ENCODE data around the gene SH3BP4.
"Not testable (repeated sequence)": the region's sequence is repeated elsewhere in the genome, so short reads cannot be mapped to it uniquely, and the experiment has no call there.

- not testable (repeated sequence) for TF ChIP-seq CTCF (IDR thresholded peaks at IDR 0.05; ENCODE audit: low read depth, low read length, missing input control); YY1 (IDR thresholded peaks at IDR 0.05); SP1 (IDR thresholded peaks at IDR 0.05); RAD21 (IDR thresholded peaks at IDR 0.05); EGR1 (IDR thresholded peaks at IDR 0.05; ENCODE audit: low read depth in 2 of 2); JUND (IDR thresholded peaks at IDR 0.05)
- TF ChIP-seq, protein P1, sequence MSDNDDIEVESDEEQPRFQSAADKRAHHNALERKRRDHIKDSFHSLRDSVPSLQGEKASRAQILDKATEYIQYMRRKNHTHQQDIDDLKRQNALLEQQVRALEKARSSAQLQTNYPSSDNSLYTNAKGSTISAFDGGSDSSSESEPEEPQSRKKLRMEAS (IDR thresholded peaks at IDR 0.05): not testable (repeated sequence)
- TF ChIP-seq, protein P2, sequence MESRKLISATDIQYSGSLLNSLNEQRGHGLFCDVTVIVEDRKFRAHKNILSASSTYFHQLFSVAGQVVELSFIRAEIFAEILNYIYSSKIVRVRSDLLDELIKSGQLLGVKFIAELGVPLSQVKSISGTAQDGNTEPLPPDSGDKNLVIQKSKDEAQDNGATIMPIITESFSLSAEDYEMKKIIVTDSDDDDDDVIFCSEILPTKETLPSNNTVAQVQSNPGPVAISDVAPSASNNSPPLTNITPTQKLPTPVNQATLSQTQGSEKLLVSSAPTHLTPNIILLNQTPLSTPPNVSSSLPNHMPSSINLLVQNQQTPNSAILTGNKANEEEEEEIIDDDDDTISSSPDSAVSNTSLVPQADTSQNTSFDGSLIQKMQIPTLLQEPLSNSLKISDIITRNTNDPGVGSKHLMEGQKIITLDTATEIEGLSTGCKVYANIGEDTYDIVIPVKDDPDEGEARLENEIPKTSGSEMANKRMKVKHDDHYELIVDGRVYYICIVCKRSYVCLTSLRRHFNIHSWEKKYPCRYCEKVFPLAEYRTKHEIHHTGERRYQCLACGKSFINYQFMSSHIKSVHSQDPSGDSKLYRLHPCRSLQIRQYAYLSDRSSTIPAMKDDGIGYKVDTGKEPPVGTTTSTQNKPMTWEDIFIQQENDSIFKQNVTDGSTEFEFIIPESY (IDR thresholded peaks at IDR 0.05): not testable (repeated sequence)
- TF ChIP-seq, protein P3, sequence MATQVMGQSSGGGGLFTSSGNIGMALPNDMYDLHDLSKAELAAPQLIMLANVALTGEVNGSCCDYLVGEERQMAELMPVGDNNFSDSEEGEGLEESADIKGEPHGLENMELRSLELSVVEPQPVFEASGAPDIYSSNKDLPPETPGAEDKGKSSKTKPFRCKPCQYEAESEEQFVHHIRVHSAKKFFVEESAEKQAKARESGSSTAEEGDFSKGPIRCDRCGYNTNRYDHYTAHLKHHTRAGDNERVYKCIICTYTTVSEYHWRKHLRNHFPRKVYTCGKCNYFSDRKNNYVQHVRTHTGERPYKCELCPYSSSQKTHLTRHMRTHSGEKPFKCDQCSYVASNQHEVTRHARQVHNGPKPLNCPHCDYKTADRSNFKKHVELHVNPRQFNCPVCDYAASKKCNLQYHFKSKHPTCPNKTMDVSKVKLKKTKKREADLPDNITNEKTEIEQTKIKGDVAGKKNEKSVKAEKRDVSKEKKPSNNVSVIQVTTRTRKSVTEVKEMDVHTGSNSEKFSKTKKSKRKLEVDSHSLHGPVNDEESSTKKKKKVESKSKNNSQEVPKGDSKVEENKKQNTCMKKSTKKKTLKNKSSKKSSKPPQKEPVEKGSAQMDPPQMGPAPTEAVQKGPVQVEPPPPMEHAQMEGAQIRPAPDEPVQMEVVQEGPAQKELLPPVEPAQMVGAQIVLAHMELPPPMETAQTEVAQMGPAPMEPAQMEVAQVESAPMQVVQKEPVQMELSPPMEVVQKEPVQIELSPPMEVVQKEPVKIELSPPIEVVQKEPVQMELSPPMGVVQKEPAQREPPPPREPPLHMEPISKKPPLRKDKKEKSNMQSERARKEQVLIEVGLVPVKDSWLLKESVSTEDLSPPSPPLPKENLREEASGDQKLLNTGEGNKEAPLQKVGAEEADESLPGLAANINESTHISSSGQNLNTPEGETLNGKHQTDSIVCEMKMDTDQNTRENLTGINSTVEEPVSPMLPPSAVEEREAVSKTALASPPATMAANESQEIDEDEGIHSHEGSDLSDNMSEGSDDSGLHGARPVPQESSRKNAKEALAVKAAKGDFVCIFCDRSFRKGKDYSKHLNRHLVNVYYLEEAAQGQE (IDR thresholded peaks at IDR 0.05): not testable (repeated sequence)
Measured at GRCh38 chr2:235020141-235020540, 68.3 kb downstream of the SH3BP4 start.
